Measurements from ENCODE around the gene HAPLN2.

The HAPLN2 gene

DNA sequence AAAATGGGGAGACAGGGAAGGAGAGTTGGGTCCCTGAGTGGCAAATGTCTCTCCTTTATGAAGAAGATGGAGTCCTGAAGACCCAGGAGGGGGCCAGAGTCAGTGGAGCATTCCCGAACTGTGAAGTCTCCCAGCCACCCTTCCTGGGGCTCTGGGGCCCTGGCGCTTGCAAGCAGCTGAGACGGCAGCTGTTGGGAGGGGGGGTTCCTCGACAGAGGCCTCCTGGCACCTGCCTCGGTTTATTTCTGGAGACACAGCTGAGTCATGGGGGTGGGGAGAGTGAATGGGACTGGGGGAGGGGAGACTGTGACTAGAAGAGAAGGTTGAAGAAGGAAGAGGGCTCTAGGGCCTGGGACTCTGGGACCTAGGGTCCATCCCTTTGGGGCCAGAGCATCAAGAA, 44.0 kb downstream of the HAPLN2 start:
- no peak for DNase-seq (ENCODE audit: low spot score)

DNA sequence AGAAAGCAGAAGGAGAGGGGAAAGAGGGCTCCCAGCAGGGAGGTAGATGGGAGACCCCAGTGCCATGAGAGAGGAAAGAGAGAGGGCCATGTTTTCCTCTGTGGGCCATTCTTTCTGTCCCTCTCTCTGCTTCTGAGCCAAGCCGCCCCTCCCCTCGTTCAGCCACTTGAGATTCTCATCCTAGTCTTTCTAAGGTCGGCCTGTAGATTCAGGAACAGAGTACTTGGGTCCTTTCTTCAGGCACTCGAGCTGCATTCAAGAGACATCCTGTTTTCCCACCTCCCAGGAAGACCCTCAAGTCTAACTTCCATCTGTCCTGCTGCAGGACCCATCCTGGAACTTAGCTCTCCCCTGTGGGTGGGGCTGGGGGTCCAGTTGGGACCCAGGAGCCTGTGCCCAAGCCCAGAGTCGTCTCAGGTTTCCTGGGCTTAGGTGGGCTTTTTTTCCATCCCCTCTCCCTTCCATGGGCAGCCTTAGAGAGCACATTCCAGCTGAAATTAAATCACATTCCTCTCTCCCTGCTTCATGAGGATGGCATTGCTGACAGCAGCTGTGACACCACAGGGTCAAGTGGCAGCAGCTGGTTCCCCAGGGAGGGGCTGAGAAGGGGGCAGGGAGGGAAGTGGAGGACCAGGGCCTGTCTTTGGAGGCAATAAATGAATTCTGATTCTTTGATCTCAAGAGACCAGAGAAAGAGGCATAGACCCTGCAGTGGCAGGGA, 45.0 kb downstream of the HAPLN2 start:
- no peak for DNase-seq (ENCODE audit: low spot score)

DNA sequence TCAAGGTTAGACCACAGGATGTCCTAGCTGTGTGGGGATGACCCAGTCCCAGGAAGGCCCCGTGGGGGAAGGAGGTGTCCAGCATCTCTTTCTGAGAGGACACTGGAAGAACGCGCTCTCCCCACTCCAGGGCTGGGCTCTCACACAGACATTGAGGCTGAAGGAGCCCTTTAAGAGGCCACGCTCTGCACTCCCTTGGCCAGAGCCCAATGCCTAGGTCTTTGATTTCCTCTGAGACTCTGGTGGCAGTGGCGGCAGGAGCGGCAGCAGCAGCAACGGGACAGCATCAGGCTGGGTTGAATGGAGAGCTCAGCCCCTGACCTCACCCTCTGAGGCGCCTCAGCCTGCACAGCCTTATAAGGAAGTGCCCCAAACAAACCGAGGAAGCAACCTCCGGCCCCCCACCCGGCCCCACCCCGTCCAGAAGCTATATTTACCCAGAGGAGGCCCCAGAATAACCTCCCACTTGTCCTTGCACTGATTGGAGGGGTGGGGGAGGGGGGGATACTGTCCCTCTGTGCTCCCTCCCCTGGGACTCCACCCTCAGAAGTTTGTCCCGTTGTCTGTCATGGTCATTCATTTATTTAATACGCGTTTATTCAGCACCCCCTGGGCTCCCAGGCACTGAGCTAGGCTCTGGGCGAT, 45.7 kb downstream of the HAPLN2 start:
- DNase-seq (ENCODE audit: low spot score), result no peak

DNA sequence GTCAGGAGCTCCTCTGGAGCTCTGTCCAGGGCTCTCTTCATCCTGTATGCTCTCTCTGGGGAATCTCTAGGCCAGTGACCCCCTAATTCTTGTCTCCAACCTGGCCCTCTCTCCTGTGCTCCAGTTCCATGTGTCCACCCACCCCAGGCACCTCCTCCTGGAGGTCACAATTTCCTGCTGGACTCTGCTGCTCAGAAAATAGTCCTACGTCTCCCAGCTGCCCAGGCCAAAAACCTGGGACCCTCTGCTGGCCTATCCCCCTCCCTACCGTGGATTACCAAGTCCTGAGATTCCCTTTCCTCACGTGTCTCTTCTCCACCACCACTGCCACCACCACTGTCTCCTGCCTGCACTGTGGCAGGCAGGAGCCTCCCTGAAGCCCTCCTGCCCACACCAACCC, 46.3 kb downstream of the HAPLN2 start:
- DNase-seq (ENCODE audit: low spot score), result no peak

DNA sequence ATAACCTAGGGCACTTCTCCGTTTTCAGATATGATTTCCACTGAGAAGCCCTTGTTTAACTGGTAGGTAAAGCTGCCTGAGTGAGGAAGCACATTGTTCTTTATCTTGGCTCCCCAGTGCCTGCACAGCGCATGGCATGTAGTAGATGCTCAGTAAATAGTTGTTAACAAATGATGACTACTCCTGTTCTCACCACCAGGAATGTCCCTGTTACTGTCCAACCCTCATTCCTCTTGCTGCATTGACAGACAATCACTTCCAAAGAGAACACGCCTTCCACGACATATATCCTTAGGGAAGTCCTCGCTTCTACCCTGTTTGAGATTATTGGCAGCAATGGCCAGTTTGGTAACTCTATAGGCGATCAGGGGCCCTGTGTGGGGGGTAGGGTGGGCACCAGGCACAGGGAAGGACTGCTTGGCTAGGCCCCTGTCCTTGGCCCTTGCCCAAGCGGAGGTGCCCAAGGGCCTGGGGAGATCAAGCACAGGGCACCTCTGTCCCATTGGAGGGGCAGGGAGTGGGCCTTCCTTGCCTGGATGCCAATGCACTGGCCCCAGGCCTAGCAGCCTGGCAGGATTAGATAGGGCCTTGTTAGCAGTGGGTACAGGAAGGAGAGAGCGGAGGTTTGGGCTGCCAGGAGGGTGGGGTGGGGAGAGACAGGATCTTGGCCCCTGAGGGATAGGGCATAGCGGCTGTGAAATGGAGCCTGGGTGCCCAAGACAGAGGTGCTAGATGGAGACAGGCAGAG, 47.8 kb downstream of the HAPLN2 start:
- no peak for DNase-seq (ENCODE audit: low spot score)

DNA sequence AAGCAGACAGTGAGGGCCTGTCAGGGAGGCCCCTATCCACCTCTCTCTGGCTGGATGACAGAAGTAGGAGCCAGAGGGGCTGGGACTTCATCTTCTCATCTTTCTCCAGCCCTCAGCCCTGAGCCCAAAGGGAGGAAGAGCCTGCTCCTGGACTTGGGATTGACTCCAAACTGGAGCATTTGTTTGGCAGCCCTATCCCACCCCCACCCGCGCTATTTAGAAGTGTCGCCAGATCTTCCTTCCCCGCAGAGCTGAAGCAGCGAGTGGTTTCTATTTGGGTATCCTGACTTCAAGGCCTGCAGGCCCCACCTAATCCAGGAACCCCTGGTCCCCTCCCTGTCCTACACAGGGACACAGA, 48.4 kb downstream of the HAPLN2 start:
- no peak for DNase-seq (ENCODE audit: low spot score)

DNA sequence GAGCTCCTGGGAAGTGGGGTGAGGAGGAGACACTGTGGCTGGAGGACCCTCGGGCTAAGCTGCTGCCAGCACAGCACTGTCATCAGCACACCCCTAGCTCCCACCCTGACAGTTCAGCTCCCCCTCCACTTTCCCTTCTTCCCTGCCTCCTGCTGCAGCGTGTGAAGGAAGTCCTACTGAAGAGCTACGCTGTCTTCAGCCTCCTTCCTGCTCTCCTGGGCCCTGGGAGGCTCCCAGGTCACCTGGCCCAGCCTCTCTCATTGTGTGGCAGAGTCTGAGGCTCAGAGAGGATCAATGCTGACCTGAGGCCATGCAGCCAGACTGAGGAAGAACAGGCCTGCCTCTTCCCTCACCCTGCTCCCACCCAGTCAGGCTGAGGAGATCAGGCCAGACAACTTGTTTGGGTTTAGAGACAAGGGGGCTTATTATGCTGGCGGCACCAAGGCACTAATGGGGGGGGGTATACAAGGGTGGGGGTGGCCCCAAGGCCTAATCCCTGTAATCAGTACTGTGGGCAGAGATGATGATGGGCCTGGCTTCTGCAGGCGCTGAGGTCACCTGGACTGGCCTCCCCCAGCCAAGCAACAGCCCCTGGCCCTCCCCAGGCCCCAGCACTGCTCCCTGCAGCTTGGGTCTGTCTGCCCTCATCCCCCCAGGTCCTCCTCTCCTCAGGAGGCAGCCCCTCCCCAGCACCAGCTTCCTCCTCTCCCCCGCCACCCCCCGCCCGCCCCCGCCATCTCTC, 48.9 kb downstream of the HAPLN2 start:
- no peak for DNase-seq (ENCODE audit: low spot score)

DNA sequence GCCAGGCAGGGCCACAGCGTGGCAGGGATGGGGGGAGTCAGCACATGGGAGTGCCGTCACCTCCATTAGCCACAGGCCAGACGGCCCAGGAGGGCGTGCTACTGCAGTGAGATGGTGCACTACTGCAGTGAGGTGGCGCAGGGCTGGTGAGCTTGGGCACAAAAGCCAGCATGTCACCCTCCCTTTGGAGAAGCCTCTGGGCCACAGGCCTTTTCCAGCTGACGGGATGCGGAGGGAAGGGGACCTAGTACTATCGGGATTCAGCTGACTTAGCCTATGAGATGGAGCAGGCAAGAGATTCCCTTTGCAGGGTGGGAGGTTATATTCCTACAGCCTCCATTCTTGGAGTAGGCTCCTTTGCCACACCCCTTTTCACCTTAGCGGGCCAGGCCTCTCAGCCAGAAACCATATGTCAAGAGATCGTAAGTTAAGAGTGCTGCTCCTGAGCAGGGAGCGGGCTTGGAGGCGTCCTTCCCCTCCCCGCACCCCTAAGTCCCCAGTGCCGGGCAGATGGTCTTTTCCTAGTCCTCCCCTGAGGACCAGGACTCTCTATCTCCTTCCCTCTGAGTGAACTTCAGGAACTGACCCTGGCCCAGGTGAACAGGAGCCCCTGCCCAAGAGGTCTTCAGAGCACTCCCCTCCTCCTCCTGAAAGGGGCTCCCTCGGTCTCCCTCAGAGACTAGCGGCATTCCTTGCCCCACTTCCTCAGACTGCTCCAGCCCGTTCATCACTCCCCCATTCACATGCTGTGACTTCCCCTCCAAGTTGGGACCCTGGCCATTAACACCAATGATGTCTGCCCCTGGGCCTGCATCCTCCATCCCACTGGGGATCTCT, 49.8 kb downstream of the HAPLN2 start:
- DNase-seq (ENCODE audit: low spot score), result no peak

DNA sequence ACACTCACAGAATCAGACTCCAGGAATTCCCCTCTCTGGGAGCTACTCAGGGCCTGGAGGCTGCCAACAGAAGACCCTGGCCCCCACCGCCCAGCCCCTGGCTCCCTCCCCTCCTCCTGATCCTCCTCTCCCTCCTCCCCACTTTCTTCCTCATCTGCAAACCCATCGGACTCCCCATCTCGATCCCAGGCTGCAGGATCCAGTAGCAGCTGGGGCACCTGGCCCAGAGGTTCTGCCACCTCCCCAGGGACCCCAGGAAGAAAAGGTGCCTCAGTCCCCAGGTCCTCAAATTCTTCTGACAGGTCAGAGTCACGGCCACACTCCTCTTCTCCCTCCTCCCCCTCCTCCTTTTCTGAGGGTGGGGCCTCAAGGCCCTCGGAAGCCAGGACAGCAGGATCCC, 50.6 kb downstream of the HAPLN2 start:
- DNase-seq (ENCODE audit: low spot score), result no peak

DNA sequence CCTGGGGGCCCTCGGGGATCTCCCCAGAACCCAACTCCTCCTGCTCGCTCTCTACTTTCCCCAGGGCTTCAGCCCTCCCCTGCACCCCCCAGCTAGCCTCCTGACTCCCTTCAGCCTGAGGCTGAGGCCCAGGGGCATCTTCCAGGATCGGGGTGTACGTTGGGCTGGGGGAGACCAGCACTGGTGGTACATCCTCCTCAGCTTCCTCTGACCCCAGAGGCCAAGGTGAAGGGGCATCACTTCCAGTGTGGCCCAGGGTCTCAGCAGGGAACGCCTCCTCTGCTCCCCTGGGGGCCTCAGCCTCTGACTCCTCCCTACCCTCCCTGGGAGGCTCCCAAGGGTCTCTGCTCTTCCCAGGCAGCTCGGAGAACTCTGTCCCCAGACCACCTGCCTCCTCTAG, 51.1 kb downstream of the HAPLN2 start:
- DNase-seq (ENCODE audit: low spot score), result no peak

DNA sequence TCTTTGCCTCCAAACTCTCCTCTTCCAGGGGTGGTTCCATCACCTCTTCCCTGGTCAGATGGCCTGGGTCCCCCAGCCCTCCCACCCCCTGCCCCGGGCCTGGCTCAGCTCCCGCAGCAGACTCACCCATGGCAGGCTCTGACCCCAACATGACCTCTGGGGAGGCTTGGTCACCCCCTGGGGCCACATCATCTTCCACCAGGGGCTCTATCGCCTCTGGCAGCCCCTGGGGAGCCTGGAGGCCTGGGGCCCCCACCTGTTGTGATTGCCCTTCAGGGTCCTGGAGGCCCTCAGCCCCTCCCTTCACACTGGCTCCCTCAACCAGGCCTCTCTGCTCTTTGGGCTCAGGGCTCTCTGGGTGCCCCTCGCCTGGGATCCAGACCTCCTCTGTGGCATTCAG, 51.6 kb downstream of the HAPLN2 start:
- no peak for DNase-seq (ENCODE audit: low spot score)

DNA sequence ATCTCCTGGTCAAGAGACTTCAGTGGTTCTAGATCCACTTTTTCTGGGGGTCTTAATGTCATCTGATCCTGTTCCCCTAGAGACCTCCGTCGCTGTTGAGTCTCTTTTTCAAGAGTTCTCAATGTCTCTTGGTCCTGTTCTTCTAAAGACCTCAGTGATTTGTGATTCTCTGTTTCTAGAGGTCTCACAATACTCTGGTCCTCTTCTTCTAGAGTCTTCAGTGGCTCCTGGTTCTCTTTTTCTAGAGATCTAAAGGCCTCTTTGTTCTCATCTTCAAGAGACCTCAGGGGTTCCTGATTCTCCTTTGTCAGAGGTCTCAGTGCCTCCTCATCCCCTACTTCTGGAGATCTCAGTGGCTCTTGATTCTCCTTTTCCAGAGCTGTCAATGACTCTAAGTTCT, 52.6 kb downstream of the HAPLN2 start:
- DNase-seq (ENCODE audit: low spot score), result no peak

DNA sequence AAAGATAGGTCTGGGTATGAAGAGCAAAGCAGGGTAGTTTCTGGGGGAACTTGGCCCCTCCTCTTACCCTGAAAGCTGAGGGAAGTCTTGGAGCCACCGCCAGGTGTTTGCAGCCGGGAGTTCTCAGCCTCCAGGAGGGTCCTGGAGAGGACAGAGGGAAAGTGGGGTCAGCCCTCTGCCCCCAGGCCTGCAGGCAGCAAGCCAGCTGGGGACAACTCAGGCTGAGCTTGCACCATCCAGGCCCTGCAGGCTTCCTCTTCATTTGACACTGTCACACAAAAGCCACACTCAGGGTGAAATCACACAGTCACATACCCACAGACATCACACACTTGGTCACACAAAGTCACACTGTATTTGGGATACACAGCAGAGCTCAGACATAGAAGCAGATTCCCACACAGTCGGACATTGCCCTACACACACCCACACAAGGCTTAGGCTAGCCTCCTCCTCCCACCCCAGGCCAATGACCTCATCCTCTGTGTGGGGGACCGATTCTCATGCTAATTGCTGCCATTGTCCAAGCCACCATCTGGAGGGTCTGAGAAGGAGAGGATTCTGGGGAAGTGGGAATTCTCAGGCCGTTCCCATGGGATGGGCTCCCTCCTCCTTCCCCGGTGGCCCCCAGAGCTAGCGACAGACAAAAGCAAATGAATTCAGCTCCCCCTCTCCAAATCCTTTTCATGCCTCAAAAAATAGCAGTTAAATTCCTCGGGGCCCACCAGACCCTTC, 54.3 kb downstream of the HAPLN2 start:
- DNase-seq (ENCODE audit: low spot score), result peak; percentile 73

All from Ammon's horn (tissue), 1 donor.